Measurements from ENCODE around the gene KLHL36. TPM values are rescaled to one million over a fixed set of nuclear protein-coding genes. Genes with fewer than 3 reads are reported as not detected.

Gene KLHL36
- total and polyA plus RNA-seq, 3 donors from 2014 or later: 75.1 to 129 (median 113) TPM

- peaks cover 4% of the 10 kb centered on the region for H3K4me1 ChIP-seq
- H3K9me3 ChIP-seq: no peaks in the 10 kb centered on the region
- no peak overlapping the region for H3K4me3 ChIP-seq
- no peak for TF ChIP-seq POLR2A (IDR thresholded peaks at IDR 0.05)
- no peak for TF ChIP-seq CTCF (IDR thresholded peaks at IDR 0.05)
- no peak overlapping the region for H3K27ac ChIP-seq
- DNase-seq: no peak
- intact Hi-C loops (cut with DNase I; ENCODE audit: low total_unique reads): no loop called here
- 95 to 98% methylated on average over 2 of the region's 2 CpGs for WGBS, 2 donors
- H3K27me3 ChIP-seq: no peaks in the 10 kb centered on the region
- H3K36me3 ChIP-seq (ENCODE audit: low read depth, missing control alignments): no peaks in the 10 kb centered on the region
Observed at GRCh38 chr16:84694980-84695379, 46.7 kb downstream of the KLHL36 start.

DNA sequence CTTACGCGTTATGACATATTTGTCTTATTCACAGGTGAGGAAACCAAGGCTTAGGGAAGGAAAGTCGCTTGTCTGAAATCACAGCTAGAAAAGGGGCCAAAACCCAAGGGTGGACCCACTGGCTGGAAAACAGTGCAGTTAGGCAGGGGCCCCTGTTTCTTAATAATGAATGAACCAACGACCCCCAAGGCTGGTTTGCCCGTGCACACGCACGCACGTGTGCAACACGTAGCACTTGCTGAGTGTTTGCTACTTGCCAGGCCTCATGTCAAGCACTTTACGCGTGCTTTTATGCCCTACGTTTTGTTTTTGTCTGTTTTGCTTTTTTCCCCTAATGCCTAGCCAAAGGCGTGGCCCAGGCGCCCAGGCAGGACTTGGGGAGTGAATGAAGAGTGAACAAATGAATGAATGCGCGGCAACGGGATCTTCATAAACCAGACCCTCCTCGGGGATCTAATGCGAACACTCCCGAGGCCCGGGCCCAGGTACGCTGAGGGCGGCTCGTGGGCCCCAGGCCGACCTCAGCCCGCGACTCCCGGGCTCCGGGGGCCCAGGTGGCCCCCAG, 50.9 kb downstream of the KLHL36 start:
- Histone ChIP-seq H3K9me3 (no peaks in the 10 kb centered on the region), H3K4me1 (peaks cover 13% of the 10 kb centered on the region), H3K27ac (peak overlapping the region in 1 of 2 donors; percentile 85), H3K36me3 (ENCODE audit: low read depth, missing control alignments) (no peaks in the 10 kb centered on the region), H3K4me3 (peak overlapping the region; percentile 96 to 98), H3K27me3 (no peaks in the 10 kb centered on the region)
- intact Hi-C loops (cut with DNase I; ENCODE audit: low total_unique reads): no loop called here
- 20 to 30% methylated on average over 16 to 29 of the region's 29 CpGs for WGBS, 2 donors
- peak; percentile 37 for DNase-seq
- TF ChIP-seq POLR2A (IDR thresholded peaks at IDR 0.05) (no peak), CTCF (IDR thresholded peaks at IDR 0.05) (no peak)

DNA sequence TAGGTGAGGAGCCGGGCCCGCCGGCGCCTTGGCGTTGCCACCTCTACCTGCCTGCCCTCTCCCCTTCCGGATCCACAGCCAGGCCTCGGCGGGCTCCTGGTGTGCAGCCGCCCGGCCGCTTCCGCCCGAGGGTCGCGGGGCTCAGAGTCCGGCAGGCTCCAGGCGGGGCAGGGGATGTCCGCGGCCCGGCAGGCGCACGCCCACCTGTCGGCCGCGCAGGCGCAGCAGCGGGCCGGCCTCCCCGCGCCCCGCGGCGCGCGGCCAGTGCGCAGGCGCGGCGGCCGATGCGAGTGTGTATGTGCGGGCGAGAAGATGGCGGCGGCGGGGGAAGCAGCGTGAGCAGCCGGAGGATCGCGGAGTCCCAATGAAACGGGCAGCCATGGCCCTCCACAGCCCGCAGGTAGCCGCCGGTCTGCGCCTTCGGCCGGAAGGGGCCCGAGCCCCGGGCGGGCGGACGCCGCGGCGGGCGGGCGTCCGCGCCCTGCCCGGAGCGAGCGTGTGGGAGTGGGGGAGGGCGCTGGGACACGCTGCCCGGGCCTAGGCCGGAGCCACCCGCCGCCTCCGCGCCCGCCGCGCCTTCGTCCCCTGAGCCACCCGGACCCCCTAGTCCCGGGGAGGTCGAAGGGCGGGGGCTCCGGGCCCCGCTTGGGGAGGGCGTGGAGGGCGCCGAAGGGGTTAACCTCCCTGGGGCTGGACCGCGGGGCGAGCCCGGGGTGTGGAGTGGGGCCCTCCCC, 51.6 kb downstream of the KLHL36 start, which contains the start of gene USP10:
TSS of gene USP10 (plus strand) at position 289 of the 734 bp plus-strand sequence. CDS start at position 380, 91 bp downstream.
- peak; percentile 84 for DNase-seq
- WGBS, 2 donors: 0% methylated on average over 37 of the region's 97 CpGs; no CpG with 5 or more reads in 1 of the 2 donors
- no peaks in the 10 kb centered on the region for H3K27me3 ChIP-seq
- no peaks in the 10 kb centered on the region for H3K36me3 ChIP-seq (ENCODE audit: low read depth, missing control alignments)
- no peaks in the 10 kb centered on the region for H3K9me3 ChIP-seq
- H3K4me1 ChIP-seq: peaks cover 13% of the 10 kb centered on the region
- no peak for TF ChIP-seq POLR2A (IDR thresholded peaks at IDR 0.05)
- TF ChIP-seq CTCF (IDR thresholded peaks at IDR 0.05): peak in 1 of 3 experiments; percentile 20
- peak within 1 kb of the TSS; percentile 96 to 98 for H3K4me3 ChIP-seq
- intact Hi-C loops (cut with DNase I; ENCODE audit: low total_unique reads): no loop called here
- H3K27ac ChIP-seq: peak within 1 kb of the TSS; percentile 82 to 85

- no peaks in the 10 kb centered on the region for H3K9me3 ChIP-seq
- DNase-seq: peak; percentile 24
- WGBS, 2 donors: 4 to 7% methylated on average over 19 to 22 of the region's 28 CpGs
- TF ChIP-seq POLR2A (IDR thresholded peaks at IDR 0.05) (no peak), CTCF (IDR thresholded peaks at IDR 0.05) (no peak)
- peak overlapping the region; percentile 96 to 98 for H3K4me3 ChIP-seq
- H3K27ac ChIP-seq: peak overlapping the region; percentile 82 to 85
- H3K27me3 ChIP-seq: no peaks in the 10 kb centered on the region
- H3K36me3 ChIP-seq (ENCODE audit: low read depth, missing control alignments): no peaks in the 10 kb centered on the region
- H3K4me1 ChIP-seq: peaks cover 13% of the 10 kb centered on the region
- intact Hi-C loops (cut with DNase I; ENCODE audit: low total_unique reads): no loop called here
Observed at GRCh38 chr16:84700446-84701300, 52.4 kb downstream of the KLHL36 start.

All from testis (tissue), 3 donors.